ENCODE data around the gene ABLIM1.

DNA sequence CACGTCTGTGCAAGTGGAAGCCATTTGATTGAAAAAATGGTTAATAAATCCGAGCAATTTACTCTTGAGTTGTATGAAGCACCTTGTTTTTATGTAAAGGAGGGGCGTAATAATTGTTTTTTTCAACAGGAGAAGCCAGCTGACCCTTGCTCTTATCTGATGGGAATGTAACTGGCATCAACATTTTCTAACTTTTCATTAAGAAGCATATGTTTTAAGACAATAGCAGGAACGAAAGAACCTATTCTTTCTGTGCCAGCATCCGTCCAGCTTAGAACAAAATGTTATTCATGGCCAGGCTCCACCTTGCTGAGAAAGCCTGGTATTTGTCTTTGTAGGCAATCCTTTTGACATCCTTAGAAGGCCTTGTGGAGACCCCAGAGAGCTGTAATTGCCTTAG lies 231.6 kb downstream of the ABLIM1 start:
- TF ChIP-seq, protein P1, sequence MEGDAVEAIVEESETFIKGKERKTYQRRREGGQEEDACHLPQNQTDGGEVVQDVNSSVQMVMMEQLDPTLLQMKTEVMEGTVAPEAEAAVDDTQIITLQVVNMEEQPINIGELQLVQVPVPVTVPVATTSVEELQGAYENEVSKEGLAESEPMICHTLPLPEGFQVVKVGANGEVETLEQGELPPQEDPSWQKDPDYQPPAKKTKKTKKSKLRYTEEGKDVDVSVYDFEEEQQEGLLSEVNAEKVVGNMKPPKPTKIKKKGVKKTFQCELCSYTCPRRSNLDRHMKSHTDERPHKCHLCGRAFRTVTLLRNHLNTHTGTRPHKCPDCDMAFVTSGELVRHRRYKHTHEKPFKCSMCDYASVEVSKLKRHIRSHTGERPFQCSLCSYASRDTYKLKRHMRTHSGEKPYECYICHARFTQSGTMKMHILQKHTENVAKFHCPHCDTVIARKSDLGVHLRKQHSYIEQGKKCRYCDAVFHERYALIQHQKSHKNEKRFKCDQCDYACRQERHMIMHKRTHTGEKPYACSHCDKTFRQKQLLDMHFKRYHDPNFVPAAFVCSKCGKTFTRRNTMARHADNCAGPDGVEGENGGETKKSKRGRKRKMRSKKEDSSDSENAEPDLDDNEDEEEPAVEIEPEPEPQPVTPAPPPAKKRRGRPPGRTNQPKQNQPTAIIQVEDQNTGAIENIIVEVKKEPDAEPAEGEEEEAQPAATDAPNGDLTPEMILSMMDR (conservative IDR thresholded peaks at IDR 0.05 in 1 of 2, IDR thresholded peaks at IDR 0.05 in 1 of 2; ENCODE audit: extremely low read depth in 1 of 2, insufficient read depth in 1 of 2, low read depth in 1 of 2, low read length in 2 of 2), result no peak
- TF ChIP-seq EZH2 (IDR thresholded peaks at IDR 0.05; ENCODE audit: borderline replicate concordance, low read length), result no peak
